ENCODE measurements around the gene CFAP20DC.

Gene CFAP20DC

GRCh38 chr3:58751235-58751634 lies 298.6 kb downstream of the CFAP20DC start:
- Histone ChIP-seq H3K27ac (ENCODE audit: extremely low read depth, low read depth, low read length) (no peak overlapping the region), H3K4me1 (ENCODE audit: control insufficient read depth, insufficient read depth, low read length) (no peaks in the 10 kb centered on the region), H3K9me3 (ENCODE audit: control insufficient read depth, insufficient read depth, low read depth, low read length) (no peaks in the 10 kb centered on the region), H3K36me3 (ENCODE audit: control insufficient read depth in 2 of 2, insufficient read depth in 1 of 2, low read length in 2 of 2) (no peaks in the 10 kb centered on the region), H3K4me3 (ENCODE audit: low read depth, low read length) (no peak overlapping the region)
- TF ChIP-seq ZNF148 (tag by site-specific recombination; IDR thresholded peaks at IDR 0.05; ENCODE audit: borderline replicate concordance), result no peak
- no peak for TF ChIP-seq ZNF639 (tag by site-specific recombination; IDR thresholded peaks at IDR 0.05)
- TF ChIP-seq KLF17 (tag by site-specific recombination; IDR thresholded peaks at IDR 0.05), result no peak
- TF ChIP-seq HIC1 (tag by site-specific recombination; IDR thresholded peaks at IDR 0.05), result no peak
- TF ChIP-seq ZBTB26 (tag by site-specific recombination; optimal IDR thresholded peaks at IDR 0.05), result no peak
- no peak for TF ChIP-seq ZNF239 (tag by site-specific recombination; IDR thresholded peaks at IDR 0.05)
- no peak for TF ChIP-seq ZBTB48 (tag by site-specific recombination; IDR thresholded peaks at IDR 0.05)
- no peak for TF ChIP-seq GLIS2 (tag by site-specific recombination; IDR thresholded peaks at IDR 0.05)
- no peak for TF ChIP-seq ZNF221 (tag by site-specific recombination; IDR thresholded peaks at IDR 0.05; ENCODE audit: borderline replicate concordance)
- no peak for TF ChIP-seq ZBTB10 (tag by site-specific recombination; IDR thresholded peaks at IDR 0.05)
- TF ChIP-seq ZNF155 (tag by site-specific recombination; IDR thresholded peaks at IDR 0.05), result no peak
- no peak for TF ChIP-seq ELK4 (IDR thresholded peaks at IDR 0.05; ENCODE audit: borderline replicate concordance, low read depth, low read length)
- no peak for TF ChIP-seq ZNF626 (tag by site-specific recombination; IDR thresholded peaks at IDR 0.05)
- no peak for TF ChIP-seq ZSCAN23 (tag by site-specific recombination; IDR thresholded peaks at IDR 0.05)
- no peak for TF ChIP-seq ZFP69B (tag by site-specific recombination; IDR thresholded peaks at IDR 0.05)
- no peak for TF ChIP-seq ZBTB17 (tag by site-specific recombination; IDR thresholded peaks at IDR 0.05)
- TF ChIP-seq SP7 (tag by site-specific recombination; IDR thresholded peaks at IDR 0.05), result no peak
- no peak for TF ChIP-seq ZFP37 (tag by site-specific recombination; IDR thresholded peaks at IDR 0.05)
- ChIA-PET CTCF (no interaction called here), POLR2A (no interaction called here)

Measured in HEK293 (cell line).